Progenitor cell of endocrine pancreas (in vitro differentiated cells): ENCODE measurements around the gene TRMT10C. TPM values are rescaled to one million over a fixed set of nuclear protein-coding genes. Genes with fewer than 3 reads are reported as not detected.

Source experiments
- DNase-seq: peaks from one replicate; pipeline ENCODE4 v3.0.0; 2021; ENCODE audit warnings: low spot score; ENCODE audit not compliant: unreplicated experiment
- H3K27ac Mint-ChIP-seq: 2 replicates; pipeline ENCODE4 v1.8.0; 2021; ENCODE audit warnings: mild to moderate bottlenecking, moderate library complexity, mixed read lengths
- H3K27me3 Mint-ChIP-seq: 2 replicates; pipeline ENCODE4 v1.8.0; 2021; ENCODE audit warnings: mixed read lengths
- H3K36me3 Mint-ChIP-seq: 2 replicates; pipeline ENCODE4 v1.8.0; 2022; ENCODE audit warnings: mixed read lengths; ENCODE audit not compliant: insufficient read depth
- H3K4me1 Mint-ChIP-seq: 2 replicates; pipeline ENCODE4 v1.8.0; 2021; ENCODE audit warnings: low read depth, mixed read lengths
- H3K4me3 Mint-ChIP-seq: 2 replicates; pipeline ENCODE4 v1.8.0; 2021; ENCODE audit warnings: low read depth, mild to moderate bottlenecking, moderate library complexity, mixed read lengths
- H3K9me3 Mint-ChIP-seq: 2 replicates; pipeline ENCODE4 v1.8.0; 2021; ENCODE audit warnings: low read depth, mixed read lengths
- total RNA-seq: library from RNA; stranded (reverse); gene quantifications from 2 replicates; pipeline ENCODE4 v1.2.1, GENCODE V29; 2021
- TF ChIP-seq, protein P1 (sequence below): fragments of 200-600 bp; sonication (generic); IDR thresholded peaks from one replicate; pipeline ENCODE4 v1.5.0; 2021; ENCODE audit warnings: antibody characterized with exemption, mild to moderate bottlenecking; ENCODE audit not compliant: unreplicated experiment

The TRMT10C gene
- total RNA-seq, 1 donor from 2014 or later, result 24.4 TPM

- TF ChIP-seq, protein P1, sequence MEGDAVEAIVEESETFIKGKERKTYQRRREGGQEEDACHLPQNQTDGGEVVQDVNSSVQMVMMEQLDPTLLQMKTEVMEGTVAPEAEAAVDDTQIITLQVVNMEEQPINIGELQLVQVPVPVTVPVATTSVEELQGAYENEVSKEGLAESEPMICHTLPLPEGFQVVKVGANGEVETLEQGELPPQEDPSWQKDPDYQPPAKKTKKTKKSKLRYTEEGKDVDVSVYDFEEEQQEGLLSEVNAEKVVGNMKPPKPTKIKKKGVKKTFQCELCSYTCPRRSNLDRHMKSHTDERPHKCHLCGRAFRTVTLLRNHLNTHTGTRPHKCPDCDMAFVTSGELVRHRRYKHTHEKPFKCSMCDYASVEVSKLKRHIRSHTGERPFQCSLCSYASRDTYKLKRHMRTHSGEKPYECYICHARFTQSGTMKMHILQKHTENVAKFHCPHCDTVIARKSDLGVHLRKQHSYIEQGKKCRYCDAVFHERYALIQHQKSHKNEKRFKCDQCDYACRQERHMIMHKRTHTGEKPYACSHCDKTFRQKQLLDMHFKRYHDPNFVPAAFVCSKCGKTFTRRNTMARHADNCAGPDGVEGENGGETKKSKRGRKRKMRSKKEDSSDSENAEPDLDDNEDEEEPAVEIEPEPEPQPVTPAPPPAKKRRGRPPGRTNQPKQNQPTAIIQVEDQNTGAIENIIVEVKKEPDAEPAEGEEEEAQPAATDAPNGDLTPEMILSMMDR, result no peak
- DNase-seq, result no peak
- H3K27me3 Mint-ChIP-seq, result peaks cover 3% of the 10 kb centered on the region
- H3K9me3 Mint-ChIP-seq, result no peaks in the 10 kb centered on the region
- no peak overlapping the region for H3K4me3 Mint-ChIP-seq
- H3K4me1 Mint-ChIP-seq, result no peaks in the 10 kb centered on the region
- no peaks in the 10 kb centered on the region for H3K36me3 Mint-ChIP-seq
- no peak overlapping the region for H3K27ac Mint-ChIP-seq
Observed at GRCh38 chr3:101519685-101520365, 41.8 kb upstream of the TRMT10C start.

DNA sequence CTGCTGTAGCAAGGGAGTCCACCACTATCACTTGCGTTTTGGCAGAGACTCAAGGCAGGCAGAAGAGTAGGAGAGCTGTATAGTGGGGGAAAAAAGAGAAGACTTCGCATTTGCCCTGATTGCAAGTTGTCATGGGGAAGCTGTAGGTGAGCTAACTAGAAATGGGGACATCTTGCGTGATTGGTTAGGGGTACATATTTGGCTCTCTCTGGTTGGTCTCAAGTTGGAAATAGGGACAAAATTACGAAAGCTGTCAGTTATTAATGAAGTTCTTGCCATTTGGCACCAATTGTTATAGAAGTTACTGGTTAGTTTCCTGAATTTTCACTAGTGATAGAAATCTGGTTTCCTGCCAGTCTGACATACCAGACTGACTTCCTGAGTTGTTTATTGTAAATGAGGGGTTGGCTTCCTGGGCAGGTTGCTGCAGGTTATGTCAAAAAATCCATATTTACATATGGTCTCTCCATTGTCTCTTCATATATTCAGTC, 40.4 kb upstream of the TRMT10C start:
- TF ChIP-seq, protein P1, result no peak
- Mint-ChIP-seq H3K4me1 (no peaks in the 10 kb centered on the region), H3K9me3 (no peaks in the 10 kb centered on the region), H3K27me3 (no peaks in the 10 kb centered on the region), H3K27ac (no peak overlapping the region), H3K36me3 (no peaks in the 10 kb centered on the region), H3K4me3 (no peak overlapping the region)
- no peak for DNase-seq

DNA sequence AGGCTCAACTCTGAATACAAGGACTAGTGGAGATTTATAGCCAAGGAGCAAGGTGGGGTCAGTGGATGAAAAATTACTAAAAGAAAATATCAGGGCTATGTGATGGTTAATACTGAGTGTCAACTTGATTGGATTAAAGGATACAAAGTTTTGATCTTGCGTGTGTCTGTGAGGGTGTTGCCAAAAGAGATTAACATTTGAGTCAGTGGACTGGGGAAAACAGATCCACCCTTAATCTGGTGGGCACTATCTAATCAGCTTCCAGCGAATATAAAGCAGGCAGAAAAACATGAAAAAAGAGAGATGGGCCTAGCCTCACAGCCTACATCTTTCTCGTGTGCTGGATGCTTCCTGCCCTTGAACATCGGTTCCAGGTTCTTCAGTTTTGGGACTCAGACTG, 34.2 kb upstream of the TRMT10C start:
- Mint-ChIP-seq H3K4me3 (no peak overlapping the region), H3K4me1 (peaks cover 2% of the 10 kb centered on the region)

DNA sequence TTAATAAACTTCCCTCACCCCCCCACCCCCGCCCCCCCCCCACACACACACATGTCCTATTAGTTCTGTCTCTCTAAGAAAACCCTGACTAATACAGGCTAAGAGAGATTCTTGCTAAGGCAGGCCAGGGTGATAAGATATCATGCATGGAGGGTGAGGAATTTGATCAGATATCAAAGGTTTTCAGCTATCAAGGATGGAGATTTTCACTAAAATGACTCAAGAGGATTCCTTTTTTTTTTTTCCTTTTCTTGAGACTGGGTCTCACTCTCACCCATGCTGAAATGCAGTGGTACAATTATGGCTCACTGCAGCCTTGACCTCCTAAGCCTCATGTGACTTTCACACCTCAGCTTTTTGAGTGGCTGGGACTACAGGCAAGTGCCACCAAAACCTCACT, 33.8 kb upstream of the TRMT10C start:
- Mint-ChIP-seq H3K36me3 (no peaks in the 10 kb centered on the region), H3K27ac (no peak overlapping the region), H3K4me1 (peaks cover 2% of the 10 kb centered on the region), H3K4me3 (no peak overlapping the region), H3K9me3 (no peaks in the 10 kb centered on the region), H3K27me3 (no peaks in the 10 kb centered on the region)
- no peak for DNase-seq
- TF ChIP-seq, protein P1, result no peak

More for the DNA sequence above, 34.2 kb upstream of the TRMT10C start:
- Mint-ChIP-seq H3K36me3 (no peaks in the 10 kb centered on the region), H3K27me3 (no peaks in the 10 kb centered on the region), H3K27ac (no peak overlapping the region), H3K9me3 (no peaks in the 10 kb centered on the region)
- TF ChIP-seq, protein P1, result no peak
- no peak for DNase-seq

GRCh38 chr3:101529816-101530685, 31.6 kb upstream of the TRMT10C start:
- H3K36me3 Mint-ChIP-seq, result no peaks in the 10 kb centered on the region
- H3K27me3 Mint-ChIP-seq, result no peaks in the 10 kb centered on the region
- TF ChIP-seq, protein P1, result no peak
- H3K4me1 Mint-ChIP-seq, result peaks cover 2% of the 10 kb centered on the region
- H3K9me3 Mint-ChIP-seq, result no peaks in the 10 kb centered on the region
- H3K27ac Mint-ChIP-seq, result no peak overlapping the region
- DNase-seq, result no peak
- no peak overlapping the region for H3K4me3 Mint-ChIP-seq
